Esophagus mucosa (tissue), 1 donor: Measurements from ENCODE around the gene NPHS1. TPM values are rescaled to one million over a fixed set of nuclear protein-coding genes. Genes with fewer than 3 reads are reported as not detected.
"Not testable (repeated sequence)": the region's sequence is repeated elsewhere in the genome, so short reads cannot be mapped to it uniquely, and the experiment has no call there.

Source experiments
- ATAC-seq: fragments of 200-7000 bp; cut with Tn5 transposase; one replicate; pipeline ENCODE4 v1.9.1; 2020
- total RNA-seq: library from RNA; stranded (reverse); gene quantifications from one replicate; pipeline ENCODE4 v1.2.4, GENCODE V29; 2023
- donor health status: DM: yes; HTN: yes; CAD: no.

NPHS1 gene
- total RNA-seq, 1 donor from 2014 or later = not detected

DNA sequence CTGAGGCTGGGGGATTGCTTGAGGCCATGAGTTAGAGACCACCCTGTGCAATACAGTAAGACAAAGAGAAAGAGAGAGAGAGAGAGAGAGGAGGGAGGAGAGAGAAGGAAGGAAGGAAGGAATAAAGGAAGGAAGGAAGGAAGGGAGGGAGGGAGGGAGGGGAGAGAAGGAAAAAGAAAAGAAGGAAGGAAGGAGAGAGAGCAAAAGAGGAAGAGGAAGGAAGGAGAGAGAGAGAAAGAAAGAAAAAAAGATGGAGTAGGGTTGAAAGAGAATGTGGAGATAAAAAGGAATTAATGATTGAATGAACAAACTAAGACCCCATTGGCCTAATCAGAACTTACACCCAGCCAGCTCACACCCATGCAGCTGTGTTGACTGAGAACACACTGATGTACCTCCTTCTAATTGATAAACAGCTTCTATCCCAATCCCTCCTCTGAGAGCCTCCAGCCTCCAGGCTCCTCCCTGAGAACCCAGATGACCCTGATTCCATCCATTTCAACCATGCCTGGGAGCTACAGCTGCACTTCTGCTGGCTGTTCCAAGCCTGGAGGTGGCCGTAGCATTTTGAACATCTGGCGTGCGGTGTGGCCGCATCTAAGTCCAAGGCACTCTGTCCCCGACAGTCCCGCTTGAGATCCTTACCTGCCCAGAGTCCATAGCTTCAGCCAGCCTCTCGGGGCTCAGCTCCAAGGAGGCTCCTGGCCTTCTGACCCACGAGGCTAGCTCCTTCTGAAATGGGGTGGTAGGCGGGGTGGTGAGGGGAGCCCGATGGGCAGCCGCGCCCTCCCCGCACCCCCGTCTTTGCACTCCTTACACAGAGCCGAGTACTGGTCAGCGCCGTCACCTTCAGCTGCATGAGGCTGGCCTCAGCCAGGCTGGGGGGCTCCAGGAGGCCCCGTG is 40.7 kb downstream of the NPHS1 start:
- ATAC-seq = no peak

DNA sequence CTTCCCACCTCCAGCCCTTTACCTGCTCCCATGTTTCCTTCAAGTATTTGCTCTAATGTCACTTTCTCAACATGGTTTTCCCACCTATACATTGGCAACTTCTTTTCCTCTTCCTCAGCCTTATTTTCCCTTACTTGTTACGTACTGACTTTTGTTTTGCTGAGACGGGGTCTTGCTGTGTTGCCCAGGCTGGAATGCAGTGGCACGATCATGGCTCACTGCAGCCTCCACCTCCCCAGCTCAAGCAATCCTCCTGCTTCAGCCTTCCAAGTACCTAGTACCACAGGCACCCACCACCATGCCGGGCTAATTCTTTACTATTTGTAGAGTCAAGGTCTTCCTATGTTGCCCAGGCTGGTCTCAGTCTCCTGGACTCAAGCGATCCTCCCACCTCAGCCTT is 44.7 kb downstream of the NPHS1 start:
- no peak for ATAC-seq

GRCh38 chr19:35806597-35806996 is 45.7 kb downstream of the NPHS1 start:
- ATAC-seq = no peak

DNA sequence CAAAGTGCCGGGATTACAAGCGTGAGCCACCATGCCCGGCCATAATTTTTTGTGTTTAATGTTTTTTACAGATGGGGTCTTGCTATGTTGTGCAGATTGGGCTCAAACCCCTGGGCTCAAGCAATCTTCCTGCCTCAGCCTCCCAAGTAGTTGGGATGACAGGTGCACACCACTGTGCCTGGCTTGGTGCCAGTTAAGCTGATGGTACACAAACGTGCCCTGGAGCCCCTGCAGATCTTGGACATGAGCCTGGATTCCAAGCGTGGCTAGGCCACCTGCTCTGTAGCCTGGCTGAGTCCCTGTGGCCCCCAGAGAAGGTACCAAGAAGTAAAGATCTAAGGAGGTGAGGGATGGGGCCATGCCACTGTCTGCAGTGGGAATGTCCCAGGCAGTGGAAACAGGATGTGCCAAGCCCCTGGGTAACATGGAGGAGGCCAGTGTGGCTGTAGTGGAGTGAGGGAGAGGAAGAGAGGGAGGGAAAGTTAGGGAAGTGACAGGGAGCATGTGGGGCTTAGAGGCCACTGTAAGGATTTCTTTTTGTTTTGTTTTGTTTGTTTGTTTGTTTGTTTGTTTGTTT is 46.7 kb downstream of the NPHS1 start:
- ATAC-seq = no peak

- ATAC-seq = no peak
These were observed 50.5 kb downstream of the NPHS1 start for GRCh38 chr19:35801828-35802227.

DNA sequence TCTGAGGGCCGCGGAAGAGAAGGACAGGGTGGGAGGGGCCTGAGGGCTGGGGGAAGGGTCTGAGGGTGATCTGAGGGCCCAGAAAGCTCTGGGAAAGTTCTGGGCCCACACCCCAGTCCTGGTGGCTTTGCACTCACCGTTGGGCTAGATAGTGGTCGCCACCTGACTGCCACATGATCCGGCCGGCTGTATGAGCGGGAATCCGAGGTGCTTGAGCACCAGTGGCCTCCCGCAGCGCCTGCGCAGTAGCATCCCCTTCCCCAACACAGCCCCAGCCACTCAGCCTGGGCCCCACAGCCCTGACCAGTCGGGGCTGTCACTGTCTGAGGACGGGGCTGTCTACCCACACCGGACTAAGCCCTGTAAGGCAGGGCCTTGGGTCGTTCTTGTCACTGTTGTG is 54.6 kb downstream of the NPHS1 start:
- ATAC-seq = no peak

GRCh38 chr19:35796645-35797542 is 55.4 kb downstream of the NPHS1 start:
- ATAC-seq = peak; percentile 19

- not testable (repeated sequence) for ATAC-seq
These were observed 56.7 kb downstream of the NPHS1 start for GRCh38 chr19:35795564-35795963.

GRCh38 chr19:35793381-35794165 is 58.7 kb downstream of the NPHS1 start:
- no peak for ATAC-seq

- no peak for ATAC-seq
These were observed 59.4 kb downstream of the NPHS1 start for GRCh38 chr19:35792888-35793287.

DNA sequence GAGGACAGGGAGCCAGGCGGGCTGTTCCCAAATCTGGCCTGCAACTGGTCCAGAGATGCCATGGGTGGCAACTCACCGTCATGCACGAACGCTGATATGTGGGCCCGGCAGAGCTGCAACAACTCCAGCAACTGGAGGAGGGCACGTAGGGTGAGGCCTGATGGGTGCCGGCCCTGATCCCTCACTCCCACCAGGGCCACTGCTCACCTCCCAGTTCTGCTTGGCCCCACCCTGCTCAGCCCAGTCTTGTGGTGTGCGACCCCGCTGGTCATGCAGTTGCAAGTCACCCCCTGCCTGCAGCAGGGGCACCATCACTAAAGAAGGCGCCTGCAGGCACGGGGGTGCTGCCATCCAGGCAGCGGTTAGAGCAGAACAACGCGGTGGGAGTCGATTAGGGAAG is 60.0 kb downstream of the NPHS1 start:
- ATAC-seq = no peak

DNA sequence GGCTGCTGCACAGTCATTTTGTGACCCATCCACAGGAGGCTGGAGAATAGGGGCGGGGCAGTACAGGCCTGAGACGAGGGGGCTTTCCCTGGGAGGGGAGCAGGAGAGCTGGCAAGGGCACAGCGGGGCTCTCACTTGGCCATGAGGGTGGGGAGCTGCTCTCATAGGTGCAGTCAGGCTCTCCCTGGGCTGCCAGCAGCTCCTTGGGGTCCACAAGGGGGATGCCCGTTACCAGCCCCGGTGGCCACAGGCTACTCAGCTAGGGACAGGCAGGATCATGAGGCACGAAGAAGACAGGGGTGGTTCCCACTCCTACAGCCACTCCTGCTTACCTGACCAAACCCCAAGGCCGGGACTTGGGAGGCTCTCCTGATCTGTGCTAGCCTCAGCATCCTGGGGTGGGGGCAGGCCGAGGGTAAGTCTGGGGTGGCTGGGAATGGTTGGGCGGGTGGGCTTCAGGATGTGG is 60.5 kb downstream of the NPHS1 start:
- no peak for ATAC-seq

- no peak for ATAC-seq
These were observed 61.1 kb downstream of the NPHS1 start for GRCh38 chr19:35790981-35791813.

DNA sequence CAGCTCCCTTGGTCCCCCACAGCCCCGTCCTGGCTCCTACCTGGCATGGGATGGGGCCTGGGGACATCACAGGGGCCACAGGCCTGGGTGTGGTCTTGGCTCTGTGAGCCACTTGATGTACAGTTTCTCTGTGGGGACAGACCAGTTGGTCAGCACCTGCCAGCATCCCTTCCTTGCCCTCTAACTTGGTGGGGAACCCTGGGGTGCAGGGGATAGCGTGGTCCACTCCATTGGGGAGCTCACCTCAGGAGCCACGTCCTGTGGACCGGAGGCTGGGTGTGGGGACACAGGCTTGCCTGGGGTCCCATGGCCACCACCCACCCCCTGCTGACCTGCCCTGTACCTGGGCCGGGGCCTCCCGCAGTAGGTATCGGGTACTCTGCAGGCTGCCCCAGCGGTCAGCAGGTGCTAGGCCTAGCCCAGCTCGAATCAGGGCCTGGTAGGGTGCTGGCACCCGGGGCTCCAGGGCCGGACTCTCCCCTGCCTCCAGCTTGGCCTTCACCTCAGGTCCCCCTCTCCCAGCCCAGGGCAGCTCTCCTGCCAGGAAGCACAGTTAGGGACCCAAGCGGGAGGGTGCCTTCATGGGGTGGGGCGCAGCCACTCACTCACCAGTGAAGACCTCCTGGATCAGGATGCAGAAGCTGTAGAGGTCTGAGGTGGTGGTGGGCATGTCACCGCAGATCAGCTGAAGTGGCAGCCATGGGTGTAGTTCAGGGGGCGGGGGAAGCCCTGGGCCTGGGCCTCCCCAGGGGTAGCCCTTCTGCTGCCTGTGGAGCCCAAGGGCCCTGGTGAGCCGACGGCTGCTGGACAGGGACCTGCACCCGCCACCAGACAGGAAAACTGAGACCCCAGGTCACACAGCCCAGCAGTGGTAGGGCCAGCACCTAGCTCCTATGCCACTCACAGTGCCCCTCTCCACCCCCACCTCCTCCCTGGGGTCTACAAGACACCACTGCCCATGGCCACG is 62.0 kb downstream of the NPHS1 start:
- ATAC-seq = no peak

DNA sequence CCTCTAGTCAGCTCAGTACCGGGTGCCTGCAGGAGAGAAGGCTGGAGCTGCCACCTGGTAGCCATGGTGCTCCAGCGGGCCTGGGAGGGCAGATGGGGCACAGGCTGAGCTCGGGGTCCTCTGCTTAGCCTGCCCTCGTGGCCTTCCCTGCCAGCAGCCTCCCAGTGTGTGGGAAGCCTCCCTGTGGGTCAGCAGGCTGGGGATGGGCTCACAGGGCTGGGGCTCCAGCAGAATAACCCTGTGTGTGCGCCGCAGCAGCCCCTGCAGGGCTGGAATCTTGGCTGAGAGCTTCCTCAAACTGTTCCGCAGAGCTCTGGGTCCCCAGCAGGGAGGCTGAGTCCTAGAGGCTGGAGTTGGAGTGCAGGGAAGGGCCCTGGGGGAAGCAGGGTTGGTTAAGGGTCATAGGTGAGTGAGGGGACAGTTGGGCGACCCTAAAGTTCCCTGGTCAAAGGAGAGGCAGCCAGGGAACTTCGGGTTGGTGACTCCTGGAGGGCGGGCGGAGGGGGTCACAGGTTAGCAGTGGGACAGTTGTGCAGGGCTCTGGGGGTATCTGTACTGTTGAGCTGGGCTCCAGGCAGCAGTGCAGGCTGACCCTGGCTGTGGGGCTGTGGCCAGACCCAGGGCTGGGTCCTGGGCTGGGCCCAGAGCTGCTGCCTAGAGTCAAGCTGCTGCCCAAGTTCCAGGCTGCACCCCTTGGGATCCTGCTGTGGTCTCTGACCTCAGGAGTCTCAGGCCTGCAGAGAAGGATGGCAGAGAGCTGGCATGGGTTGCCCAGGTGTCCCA is 62.9 kb downstream of the NPHS1 start:
- ATAC-seq = no peak

DNA sequence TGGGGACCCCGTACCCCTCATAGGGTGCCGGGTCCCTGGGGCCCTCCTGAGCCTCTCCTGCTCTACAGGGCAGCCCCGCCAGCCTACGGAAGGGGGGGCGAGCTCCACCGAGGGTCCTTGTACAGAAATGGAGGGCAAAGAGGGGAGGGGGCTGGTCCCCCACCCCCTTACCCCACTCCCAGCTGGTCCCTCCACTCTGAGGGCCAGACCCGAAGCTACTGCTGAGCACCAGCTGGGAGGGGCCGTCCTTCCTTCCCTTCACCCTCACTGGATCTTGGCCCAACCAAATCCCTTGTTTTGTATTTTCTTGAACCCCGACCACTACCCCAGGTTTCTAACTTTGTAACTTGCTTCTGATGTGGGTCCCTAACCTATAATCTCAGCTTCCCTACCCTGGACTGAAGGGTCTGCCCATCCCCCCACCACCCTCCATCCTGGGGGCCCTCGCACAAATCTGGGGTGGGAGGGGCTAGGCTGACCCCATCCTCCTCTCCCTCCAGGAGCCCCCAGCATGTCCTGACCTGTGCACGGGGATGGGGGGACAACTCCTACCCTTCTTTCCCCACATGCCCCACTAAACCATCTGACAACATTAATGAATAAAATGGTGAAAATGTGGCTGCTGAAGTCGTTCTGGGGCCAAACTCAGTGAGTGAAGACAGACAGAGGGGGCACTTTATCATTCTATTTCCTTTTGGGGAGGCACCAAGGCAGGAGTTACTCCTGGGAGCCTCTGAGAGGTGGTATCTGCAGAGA is 63.9 kb downstream of the NPHS1 start:
- ATAC-seq = no peak

- ATAC-seq = no peak
These were observed 65.0 kb downstream of the NPHS1 start for GRCh38 chr19:35787227-35787799.
